Spleen (tissue), 11 donors: ENCODE data around the gene FOLR3. TPM values are rescaled to one million over a fixed set of nuclear protein-coding genes. Genes with fewer than 3 reads are reported as not detected.

ENCODE experiments used
- DNase-seq: peaks from one replicate; pipeline ENCODE4 v3.0.0-alpha.2; 2020
- H3K27ac ChIP-seq, 8 donors: fragments of 200-600 bp; sonication (generic) in 7 of 8; 1 replicate in 4 of 8; 2 replicates in 4 of 8; pipeline versions ENCODE4 v1.5.0 to v1.8.0; 2016 to 2021; ENCODE audit warnings: inconsistent platforms in 4 of 8, mild to moderate bottlenecking in 4 of 8, moderate library complexity in 1 of 8
- H3K27me3 ChIP-seq, 7 donors: fragments of 200-600 bp; sonication (generic) in 6 of 7; replicated peaks in 1 of 7; 1 replicate in 4 of 7; 2 replicates in 3 of 7; pipeline versions ENCODE4 v1.5.0 to v1.8.0; 2016 to 2021; ENCODE audit warnings: inconsistent platforms in 3 of 7, mild to moderate bottlenecking in 1 of 7
- H3K36me3 ChIP-seq, 6 donors: fragments of 200-600 bp; sonication (generic) in 5 of 6; 1 replicate in 4 of 6; 2 replicates in 2 of 6; pipeline versions ENCODE4 v1.5.0 to v1.8.0; 2016 to 2021; ENCODE audit warnings: inconsistent platforms in 2 of 6
- H3K4me1 ChIP-seq, 6 donors: fragments of 200-600 bp; sonication (generic) in 5 of 6; 1 replicate in 3 of 6; 2 replicates in 3 of 6; pipeline versions ENCODE4 v1.5.0 to v1.8.0; 2016 to 2021; ENCODE audit warnings: inconsistent platforms in 3 of 6
- H3K4me3 ChIP-seq, 8 donors: fragments of 200-600 bp; sonication (generic) in 7 of 8; 1 replicate in 4 of 8; 2 replicates in 4 of 8; pipeline versions ENCODE4 v1.5.0 to v1.8.0; 2016 to 2021; ENCODE audit warnings: inconsistent platforms in 4 of 8, mild to moderate bottlenecking in 4 of 8, moderate library complexity in 2 of 8
- H3K9me3 ChIP-seq, 8 donors: fragments of 200-600 bp; sonication (generic) in 7 of 8; 1 replicate in 4 of 8; 2 replicates in 4 of 8; pipeline versions ENCODE4 v1.5.0 to v1.8.0; 2016 to 2021; ENCODE audit warnings: inconsistent platforms in 4 of 8
- CTCF ChIP-seq, 11 experiments: fragments of 200-600 bp in 7 of 11; fragments of 450-650 bp in 4 of 11; sonication (generic) in 4 of 11; IDR thresholded peaks in 8 of 11; conservative IDR thresholded peaks in 3 of 11; 1 replicate in 7 of 11; 2 replicates in 4 of 11; pipeline versions ENCODE4 v1.4.0 to v1.8.0; 2016 to 2021; ENCODE audit warnings: antibody characterized with exemption in 11 of 11, inconsistent platforms in 4 of 11, mild to moderate bottlenecking in 1 of 11
- POLR2A ChIP-seq, 3 donors: fragments of 450-650 bp; IDR thresholded peaks; one replicate each; pipeline ENCODE4 v1.5.1; 2017; ENCODE audit warnings: antibody characterized with exemption in 3 of 3, mild to moderate bottlenecking in 1 of 3
- POLR2AphosphoS5 ChIP-seq, 3 donors: sonication (generic); formaldehyde crosslinking; IDR thresholded peaks; one replicate each; pipeline ENCODE4 v1.5.1; 2017; ENCODE audit warnings: antibody characterized with exemption in 3 of 3
- WGBS, 5 donors: extraction: QIAGEN DNeasy Blood & Tissue Kit in 3 of 5; methylation state at CpG; one replicate each; pipeline versions ENCODE4 v1.1.5 to v1.1.7; 2013 to 2018; 5-methylcytosine and 5-hydroxymethylcytosine counted together
- intact Hi-C: fragments of 100-400 bp; cut with DNase I; formaldehyde crosslinking; loops from one replicate; pipeline ENCODE4 v1.15.0; 2023; ENCODE audit warnings: low total_unique reads
- polyA plus RNA-seq, 3 donors: library from polyadenylated mRNA; stranded (reverse); fragments of 200-250 nt; gene quantifications; one replicate each; pipeline ENCODE4 v1.2.1, GENCODE V29; 2013
- total RNA-seq, 7 donors: library from RNA; depleted of rRNA in 3 of 7; stranded (reverse); fragments of >200 nt in 3 of 7; fragmentation: NEBNext Ultra II Directional in 4 of 7; extraction: Animal tissue kit (Norgen Biotek cat#: 25700) in 4 of 7; gene quantifications; one replicate each; pipeline versions ENCODE4 v1.1.0 to v1.2.1, GENCODE V29; 2016 to 2021
- donor health status: healthy with polysubstance abuse.
- donor health status: DM: no; HTN: no; CAD: no; lungs with moderate emphysema.
- donor health status: DM: no; HTN: no; CAD: no.
- donor health status: Bipolar disorder and iron deficiency.
- donor health status: healthy.
- donor health status: DM: no; HTN: no; CAD: no.
- donor health status: DM: yes; HTN: yes; CAD: no.

FOLR3 gene
- total and polyA plus RNA-seq, 10 donors: 0.49 to 43.2 (median 11.9) TPM

GRCh38 chr11:72127923-72128322 is 7.6 kb upstream of the FOLR3 start:
- 57 to 70% (median 62%) methylated on average over 2 of the region's 2 CpGs for WGBS, 5 donors
- Histone ChIP-seq H3K36me3 (no peaks in the 10 kb centered on the region), H3K27me3 (no peaks in the 10 kb centered on the region), H3K27ac (no peak overlapping the region), H3K4me1 (peaks cover 0 to 12% (median 0%) of the 10 kb centered on the region in 6 donors), H3K9me3 (peaks cover 0 to 32% (median 17%) of the 10 kb centered on the region in 8 donors), H3K4me3 (no peak overlapping the region)
- intact Hi-C loops: no loop called here
- no peak for DNase-seq
- TF ChIP-seq CTCF (IDR thresholded peaks at IDR 0.05 in 8 of 11, conservative IDR thresholded peaks at IDR 0.05 in 3 of 11) (no peak), POLR2AphosphoS5 (IDR thresholded peaks at IDR 0.05) (no peak), POLR2A (IDR thresholded peaks at IDR 0.05) (no peak)

GRCh38 chr11:72129381-72129780 is 6.1 kb upstream of the FOLR3 start:
- no peak for DNase-seq
- WGBS, 5 donors: 73 to 92% (median 83%) methylated on average over 3 of the region's 3 CpGs
- no peak for TF ChIP-seq POLR2A (IDR thresholded peaks at IDR 0.05)
- TF ChIP-seq POLR2AphosphoS5 (IDR thresholded peaks at IDR 0.05): no peak
- no peak for TF ChIP-seq CTCF (IDR thresholded peaks at IDR 0.05 in 8 of 11, conservative IDR thresholded peaks at IDR 0.05 in 3 of 11)
- Histone ChIP-seq H3K27me3 (no peaks in the 10 kb centered on the region), H3K4me3 (no peak overlapping the region), H3K9me3 (peaks cover 0 to 32% (median 17%) of the 10 kb centered on the region in 8 donors), H3K36me3 (no peaks in the 10 kb centered on the region), H3K4me1 (peaks cover 0 to 16% (median 0%) of the 10 kb centered on the region in 6 donors), H3K27ac (no peak overlapping the region)
- intact Hi-C loops: no loop called here

- Histone ChIP-seq H3K27ac (peak overlapping the region in 7 of 8 donors; percentile 56 to 90 (median 71)), H3K4me1 (peaks cover 0 to 16% (median 0%) of the 10 kb centered on the region in 6 donors), H3K27me3 (no peaks in the 10 kb centered on the region), H3K9me3 (peaks cover 0 to 16% (median 13%) of the 10 kb centered on the region in 8 donors), H3K4me3 (peak overlapping the region in 1 of 8 donors; percentile 31), H3K36me3 (peaks cover 0 to 1% (median 0%) of the 10 kb centered on the region in 6 donors)
- 19 to 45% (median 31%) methylated on average over 2 of the region's 2 CpGs for WGBS, 5 donors
- intact Hi-C loops: no loop called here
- no peak for TF ChIP-seq POLR2A (IDR thresholded peaks at IDR 0.05)
- TF ChIP-seq CTCF (IDR thresholded peaks at IDR 0.05 in 8 of 11, conservative IDR thresholded peaks at IDR 0.05 in 3 of 11): no peak
- no peak for TF ChIP-seq POLR2AphosphoS5 (IDR thresholded peaks at IDR 0.05)
- DNase-seq: no peak
These were observed 2.9 kb upstream of the FOLR3 start for GRCh38 chr11:72132646-72133045.

GRCh38 chr11:72135891-72136683 is 562 bp downstream of the FOLR3 start:
- 84 to 90% (median 86%) methylated on average over 14 of the region's 14 CpGs for WGBS, 5 donors

More at GRCh38 chr11:72135891-72136683, 562 bp downstream of the FOLR3 start:
- Histone ChIP-seq H3K9me3 (no peaks in the 10 kb centered on the region), H3K4me1 (peaks cover 0 to 22% (median 0%) of the 10 kb centered on the region in 6 donors), H3K27ac (peak overlapping the region in 7 of 8 donors; percentile 58 to 90 (median 84)), H3K4me3 (peak overlapping the region in 6 of 8 donors; percentile 11 to 61 (median 15)), H3K27me3 (no peaks in the 10 kb centered on the region), H3K36me3 (peaks cover 0 to 27% (median 0%) of the 10 kb centered on the region in 6 donors)
- no peak for DNase-seq
- TF ChIP-seq CTCF (IDR thresholded peaks at IDR 0.05 in 8 of 11, conservative IDR thresholded peaks at IDR 0.05 in 3 of 11): no peak
- no peak for TF ChIP-seq POLR2A (IDR thresholded peaks at IDR 0.05)
- no peak for TF ChIP-seq POLR2AphosphoS5 (IDR thresholded peaks at IDR 0.05)
- intact Hi-C loops: no loop called here
